ENCODE data around the gene MS4A14. TPM values are rescaled to one million over a fixed set of nuclear protein-coding genes. Genes with fewer than 3 reads are reported as not detected.

Gene MS4A14
- total and polyA plus RNA-seq, 9 of the 15 experiments (the other 6 are each of a cell fraction or from before 2014, with no cell fraction given) = not detected

- no peak for TF ChIP-seq CGGBP1 (CRISPR knock-in tag; IDR thresholded peaks at IDR 0.05)
- TF ChIP-seq YY1 (IDR thresholded peaks at IDR 0.05; ENCODE audit: borderline replicate concordance in 1 of 3, control insufficient read depth in 1 of 3, extremely low read depth in 1 of 3, insufficient read depth in 3 of 3, insufficient read length in 1 of 3, insufficient replicate concordance in 2 of 3, low read depth in 1 of 3, low read length in 2 of 3) = no peak
- TF ChIP-seq RBM15 (IDR thresholded peaks at IDR 0.05; ENCODE audit: insufficient read depth, low read length) = no peak
- TF ChIP-seq, protein P1, sequence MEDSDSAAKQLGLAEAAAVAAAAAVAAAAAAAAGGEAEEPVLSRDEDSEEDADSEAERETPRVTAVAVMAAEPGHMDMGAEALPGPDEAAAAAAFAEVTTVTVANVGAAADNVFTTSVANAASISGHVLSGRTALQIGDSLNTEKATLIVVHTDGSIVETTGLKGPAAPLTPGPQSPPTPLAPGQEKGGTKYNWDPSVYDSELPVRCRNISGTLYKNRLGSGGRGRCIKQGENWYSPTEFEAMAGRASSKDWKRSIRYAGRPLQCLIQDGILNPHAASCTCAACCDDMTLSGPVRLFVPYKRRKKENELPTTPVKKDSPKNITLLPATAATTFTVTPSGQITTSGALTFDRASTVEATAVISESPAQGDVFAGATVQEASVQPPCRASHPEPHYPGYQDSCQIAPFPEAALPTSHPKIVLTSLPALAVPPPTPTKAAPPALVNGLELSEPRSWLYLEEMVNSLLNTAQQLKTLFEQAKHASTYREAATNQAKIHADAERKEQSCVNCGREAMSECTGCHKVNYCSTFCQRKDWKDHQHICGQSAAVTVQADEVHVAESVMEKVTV (CRISPR knock-in tag; IDR thresholded peaks at IDR 0.05) = peak; percentile 55
- TF ChIP-seq RAD21 (CRISPR knock-in tag; conservative IDR thresholded peaks at IDR 0.05 in 1 of 2, IDR thresholded peaks at IDR 0.05 in 1 of 2) = peak; percentile 50 to 70
- TF ChIP-seq BRCA1 (IDR thresholded peaks at IDR 0.05) = no peak
- TF ChIP-seq BRCA1 (CRISPR knock-in tag; IDR thresholded peaks at IDR 0.05) = no peak
- TF ChIP-seq ZNF184 (CRISPR knock-in tag; IDR thresholded peaks at IDR 0.05) = no peak
- TF ChIP-seq, protein P2, sequence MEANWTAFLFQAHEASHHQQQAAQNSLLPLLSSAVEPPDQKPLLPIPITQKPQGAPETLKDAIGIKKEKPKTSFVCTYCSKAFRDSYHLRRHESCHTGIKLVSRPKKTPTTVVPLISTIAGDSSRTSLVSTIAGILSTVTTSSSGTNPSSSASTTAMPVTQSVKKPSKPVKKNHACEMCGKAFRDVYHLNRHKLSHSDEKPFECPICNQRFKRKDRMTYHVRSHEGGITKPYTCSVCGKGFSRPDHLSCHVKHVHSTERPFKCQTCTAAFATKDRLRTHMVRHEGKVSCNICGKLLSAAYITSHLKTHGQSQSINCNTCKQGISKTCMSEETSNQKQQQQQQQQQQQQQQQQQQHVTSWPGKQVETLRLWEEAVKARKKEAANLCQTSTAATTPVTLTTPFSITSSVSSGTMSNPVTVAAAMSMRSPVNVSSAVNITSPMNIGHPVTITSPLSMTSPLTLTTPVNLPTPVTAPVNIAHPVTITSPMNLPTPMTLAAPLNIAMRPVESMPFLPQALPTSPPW (CRISPR knock-in tag; IDR thresholded peaks at IDR 0.05) = no peak
- no peak for TF ChIP-seq ZNF589 (CRISPR knock-in tag; IDR thresholded peaks at IDR 0.05; ENCODE audit: low read depth)
- TF ChIP-seq ZNF316 (IDR thresholded peaks at IDR 0.05) = no peak
- TF ChIP-seq TEAD2 (tag; IDR thresholded peaks at IDR 0.05) = no peak
- no peak for TF ChIP-seq BCL6 (CRISPR knock-in tag; IDR thresholded peaks at IDR 0.05)
- TF ChIP-seq, protein P3, sequence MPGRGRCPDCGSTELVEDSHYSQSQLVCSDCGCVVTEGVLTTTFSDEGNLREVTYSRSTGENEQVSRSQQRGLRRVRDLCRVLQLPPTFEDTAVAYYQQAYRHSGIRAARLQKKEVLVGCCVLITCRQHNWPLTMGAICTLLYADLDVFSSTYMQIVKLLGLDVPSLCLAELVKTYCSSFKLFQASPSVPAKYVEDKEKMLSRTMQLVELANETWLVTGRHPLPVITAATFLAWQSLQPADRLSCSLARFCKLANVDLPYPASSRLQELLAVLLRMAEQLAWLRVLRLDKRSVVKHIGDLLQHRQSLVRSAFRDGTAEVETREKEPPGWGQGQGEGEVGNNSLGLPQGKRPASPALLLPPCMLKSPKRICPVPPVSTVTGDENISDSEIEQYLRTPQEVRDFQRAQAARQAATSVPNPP (IDR thresholded peaks at IDR 0.05; ENCODE audit: borderline replicate concordance, insufficient read depth, insufficient read length) = no peak
- peak; percentile 28; the same call in 1 of the 2 replicates for TF ChIP-seq SMC3 (conservative IDR thresholded peaks at IDR 0.05; ENCODE audit: insufficient read depth, low read depth, low read length)
- no peak for TF ChIP-seq ATF4 (CRISPR knock-in tag; IDR thresholded peaks at IDR 0.05)
- no peak for TF ChIP-seq TGIF2 (CRISPR knock-in tag; IDR thresholded peaks at IDR 0.05)
- TF ChIP-seq CAMTA2 (CRISPR knock-in tag; conservative IDR thresholded peaks at IDR 0.05) = no peak
- no peak for TF ChIP-seq ESRRA (IDR thresholded peaks at IDR 0.05; ENCODE audit: borderline replicate concordance, low read depth)
- no peak for TF ChIP-seq TCF3 (CRISPR knock-in tag; IDR thresholded peaks at IDR 0.05)
- TF ChIP-seq ZNF445 (CRISPR knock-in tag; IDR thresholded peaks at IDR 0.05; ENCODE audit: low read depth) = no peak
- TF ChIP-seq CTBP1 (IDR thresholded peaks at IDR 0.05; ENCODE audit: borderline replicate concordance) = no peak
Observed at GRCh38 chr11:60363542-60364470, 32.5 kb upstream of the MS4A14 start (continued).

Data from K562 (cell line).